DOHH2 (cell line): ENCODE results near the gene OSR1.
"Not testable (repeated sequence)": the region's sequence is repeated elsewhere in the genome, so short reads cannot be mapped to it uniquely, and the experiment has no call there.

Source experiments
- H3F3A ChIP-seq: fragments of 200-600 bp; sonication (generic), shearing (Covaris generic); 2 replicates; pipeline ENCODE4 v1.6.0; 2016; ENCODE audit warnings: antibody characterized with exemption, mild to moderate bottlenecking; ENCODE audit not compliant: control insufficient read depth, insufficient read depth
- H3K27ac ChIP-seq: fragments of 200-600 bp; sonication (generic); 2 replicates; pipeline ENCODE4 v1.5.1; 2014; ENCODE audit warnings: low read depth, mild to moderate bottlenecking, low read length, moderate library complexity
- H3K27me3 ChIP-seq: fragments of 200-600 bp; sonication (generic); 2 replicates; pipeline ENCODE4 v1.6.1; 2014; ENCODE audit warnings: mild to moderate bottlenecking, low read length, mixed read lengths; ENCODE audit not compliant: control insufficient read depth
- H3K36me3 ChIP-seq: fragments of 200-600 bp; sonication (generic); 2 replicates; pipeline ENCODE4 v1.6.1; 2014; ENCODE audit warnings: mild to moderate bottlenecking, low read length, moderate library complexity, mixed read lengths; ENCODE audit not compliant: control insufficient read depth
- H3K4me1 ChIP-seq: fragments of 200-600 bp; sonication (generic); 2 replicates; pipeline ENCODE4 v1.6.1; 2014; ENCODE audit warnings: mild to moderate bottlenecking, low read length, mixed read lengths; ENCODE audit not compliant: control insufficient read depth
- H3K4me2 ChIP-seq: fragments of 200-600 bp; sonication (generic); 2 replicates; pipeline ENCODE4 v1.6.0; 2014; ENCODE audit warnings: mild to moderate bottlenecking, low read length, moderate library complexity
- H3K4me3 ChIP-seq: fragments of 200-600 bp; sonication (generic); 2 replicates; pipeline ENCODE4 v1.5.1; 2014; ENCODE audit warnings: mild to moderate bottlenecking, low read length, mixed read lengths
- H3K79me2 ChIP-seq: fragments of 200-600 bp; sonication (generic); 2 replicates; pipeline ENCODE4 v1.6.1; 2014; ENCODE audit warnings: mild to moderate bottlenecking, low read length, mixed read lengths; ENCODE audit not compliant: control insufficient read depth
- H3K9me2 ChIP-seq: fragments of 200-600 bp; sonication (generic); replicated peaks from 2 replicates; pipeline ENCODE4 v1.6.1; 2014; ENCODE audit warnings: mild to moderate bottlenecking, low read length, mixed read lengths; ENCODE audit not compliant: control insufficient read depth
- H3K9me3 ChIP-seq: fragments of 200-600 bp; sonication (generic); 2 replicates; pipeline ENCODE4 v1.6.1; 2014; ENCODE audit warnings: antibody characterized with exemption, low read length, mixed read lengths; ENCODE audit not compliant: control insufficient read depth, insufficient read depth
- H4K20me1 ChIP-seq: fragments of 200-600 bp; sonication (generic); 2 replicates; pipeline ENCODE4 v1.6.0; 2014; ENCODE audit warnings: low read depth, mild to moderate bottlenecking, antibody characterized with exemption, low read length, moderate library complexity; ENCODE audit not compliant: control insufficient read depth, insufficient read depth
- CTCF ChIP-seq: fragments of 200-600 bp; sonication (generic); IDR thresholded peaks from one replicate; pipeline ENCODE4 v1.5.1; 2014; ENCODE audit warnings: antibody characterized with exemption, mild to moderate bottlenecking, low read depth, low read length; ENCODE audit not compliant: poor library complexity, severe bottlenecking
- EZH2phosphoT487 ChIP-seq: fragments of 200-600 bp; sonication (generic); IDR thresholded peaks from 2 replicates; pipeline ENCODE4 v1.6.1; 2017; ENCODE audit warnings: borderline replicate concordance, mild to moderate bottlenecking, antibody characterized with exemption, low read length, moderate library complexity, mixed read lengths

The OSR1 gene

DNA sequence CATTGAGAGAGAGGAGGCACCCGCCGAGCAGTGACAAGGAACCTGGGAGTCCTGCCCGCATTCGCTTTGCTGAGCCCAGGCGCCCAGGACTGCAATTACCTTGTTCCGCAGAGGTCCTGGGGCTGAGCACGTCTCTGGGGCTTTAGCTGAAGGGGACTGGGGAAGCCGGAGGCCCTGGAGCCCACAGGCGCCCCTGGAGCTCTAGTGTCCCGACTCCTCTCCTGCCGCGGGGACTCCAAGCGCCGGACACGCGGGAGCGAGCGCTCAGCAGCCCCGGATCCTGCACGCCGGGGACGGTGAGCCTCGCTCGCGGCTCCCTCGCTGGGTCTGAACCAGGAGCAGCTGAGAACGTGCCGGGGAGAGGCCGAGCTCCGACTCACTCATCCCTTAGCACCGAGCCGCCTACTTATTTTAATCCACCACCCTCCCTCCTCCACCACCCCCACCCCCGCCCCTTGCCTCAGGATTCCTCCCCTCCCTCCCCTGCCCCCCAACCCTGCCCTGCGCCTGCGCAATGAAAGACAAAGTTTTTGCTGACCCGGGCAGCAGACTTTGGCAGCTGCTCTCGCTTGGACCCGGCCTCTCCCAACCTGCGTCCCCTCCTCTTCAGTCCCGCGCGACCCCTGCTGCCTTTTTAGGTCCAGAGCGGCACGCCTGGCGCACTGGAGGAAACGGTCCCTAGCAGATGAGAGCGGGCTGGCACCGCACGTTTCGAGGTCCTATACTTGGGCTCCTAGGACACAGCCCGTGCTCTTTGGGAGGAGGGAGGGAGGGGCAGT, at the start of gene OSR1:
OSR1 (minus strand) TSS at position 382 of the 779 bp plus-strand sequence. CDS start 4,818 bp downstream, outside the sequence.
- Histone ChIP-seq H3F3A (no peaks in the 10 kb centered on the region), H3K4me1 (peaks cover 13% of the 10 kb centered on the region), H3K9me3 (no peaks in the 10 kb centered on the region), H3K4me3 (no peak within 1 kb of the TSS), H3K36me3 (no peaks in the 10 kb centered on the region), H3K27ac (no peak within 1 kb of the TSS), H3K27me3 (peaks cover 50% of the 10 kb centered on the region), H3K9me2 (no peaks in the 10 kb centered on the region), H3K79me2 (no peaks in the 10 kb centered on the region), H4K20me1 (no peaks in the 10 kb centered on the region), H3K4me2 (no peak within 1 kb of the TSS)
- TF ChIP-seq CTCF, result no peak
- no peak for TF ChIP-seq EZH2phosphoT487

DNA sequence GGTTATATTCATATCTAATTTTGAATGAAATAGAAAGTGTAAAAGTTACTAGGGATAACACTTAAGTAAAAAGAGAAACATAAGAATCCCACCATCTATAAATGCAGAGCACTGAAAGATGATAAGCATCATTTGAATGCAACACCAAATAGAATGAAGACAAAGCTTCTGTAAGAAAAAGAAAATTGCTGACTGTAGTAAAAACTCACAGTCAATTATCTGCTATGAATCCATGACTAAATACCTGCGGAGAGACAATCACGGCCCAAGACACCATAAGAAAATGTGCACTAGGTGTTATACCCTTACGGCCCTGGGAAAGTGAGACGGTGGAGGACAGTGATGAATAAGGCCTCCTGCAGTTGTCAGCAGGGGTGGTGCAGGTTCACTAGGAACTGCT, 45.4 kb upstream of the OSR1 start:
- Histone ChIP-seq H3K27me3 (no peaks in the 10 kb centered on the region), H3K36me3 (no peaks in the 10 kb centered on the region), H3K9me2 (no peaks in the 10 kb centered on the region), H3K79me2 (no peaks in the 10 kb centered on the region), H3F3A (no peaks in the 10 kb centered on the region), H3K4me3 (no peak overlapping the region), H3K9me3 (no peaks in the 10 kb centered on the region), H4K20me1 (no peaks in the 10 kb centered on the region), H3K4me1 (no peaks in the 10 kb centered on the region), H3K27ac (no peak overlapping the region), H3K4me2 (no peak overlapping the region)
- TF ChIP-seq CTCF (no peak), EZH2phosphoT487 (no peak)

- no peak overlapping the region for H3K4me2 ChIP-seq
- no peaks in the 10 kb centered on the region for H3K36me3 ChIP-seq
- H4K20me1 ChIP-seq, result no peaks in the 10 kb centered on the region
- no peak overlapping the region for H3K27ac ChIP-seq
- no peaks in the 10 kb centered on the region for H3K9me2 ChIP-seq
- no peaks in the 10 kb centered on the region for H3F3A ChIP-seq
- TF ChIP-seq CTCF (no peak), EZH2phosphoT487 (no peak)
- H3K27me3 ChIP-seq, result no peaks in the 10 kb centered on the region; the same call in 1 of the 2 replicates
- no peaks in the 10 kb centered on the region for H3K4me1 ChIP-seq
- H3K9me3 ChIP-seq, result no peaks in the 10 kb centered on the region
- H3K4me3 ChIP-seq, result no peak overlapping the region
- no peaks in the 10 kb centered on the region for H3K79me2 ChIP-seq
Measured at GRCh38 chr2:19392191-19392590, 33.8 kb upstream of the OSR1 start.

DNA sequence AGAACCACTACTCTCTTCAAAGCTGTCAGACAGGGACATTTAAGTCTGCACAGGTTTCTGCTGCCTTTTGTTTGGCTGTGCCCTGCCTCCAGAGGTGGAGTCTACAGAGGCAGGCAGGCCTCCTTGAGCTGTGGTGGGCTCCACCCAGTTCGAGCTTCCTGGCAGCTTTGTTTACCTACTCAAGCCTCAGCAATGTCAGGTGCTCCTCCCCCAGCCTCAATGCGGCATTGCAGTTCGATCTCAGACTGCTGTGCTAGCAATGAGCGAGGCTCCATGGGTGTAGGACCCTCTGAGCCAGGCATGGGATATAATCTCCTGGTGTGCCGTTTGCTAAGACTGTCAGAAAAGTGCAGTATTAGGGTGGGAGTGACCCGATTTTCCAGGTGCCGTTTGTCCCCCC, 31.0 kb upstream of the OSR1 start:
- not testable (repeated sequence) for H3K9me3 ChIP-seq, H3K27me3 ChIP-seq, H3K36me3 ChIP-seq, H3F3A ChIP-seq, H3K4me3 ChIP-seq, H3K4me2 ChIP-seq, H3K27ac ChIP-seq, H3K9me2 ChIP-seq, H4K20me1 ChIP-seq, H3K4me1 ChIP-seq, H3K79me2 ChIP-seq
